ENCODE measurements around the gene SNTN.
"Not testable (repeated sequence)": the region's sequence is repeated elsewhere in the genome, so short reads cannot be mapped to it uniquely, and the experiment has no call there.

Gene SNTN

GRCh38 chr3:63624941-63625560, 27.4 kb upstream of the SNTN start:
- H3K27ac ChIP-seq: no peak overlapping the region

GRCh38 chr3:63631670-63632069, 20.8 kb upstream of the SNTN start:
- H3K27ac ChIP-seq: no peak overlapping the region
- TF ChIP-seq, protein P1, sequence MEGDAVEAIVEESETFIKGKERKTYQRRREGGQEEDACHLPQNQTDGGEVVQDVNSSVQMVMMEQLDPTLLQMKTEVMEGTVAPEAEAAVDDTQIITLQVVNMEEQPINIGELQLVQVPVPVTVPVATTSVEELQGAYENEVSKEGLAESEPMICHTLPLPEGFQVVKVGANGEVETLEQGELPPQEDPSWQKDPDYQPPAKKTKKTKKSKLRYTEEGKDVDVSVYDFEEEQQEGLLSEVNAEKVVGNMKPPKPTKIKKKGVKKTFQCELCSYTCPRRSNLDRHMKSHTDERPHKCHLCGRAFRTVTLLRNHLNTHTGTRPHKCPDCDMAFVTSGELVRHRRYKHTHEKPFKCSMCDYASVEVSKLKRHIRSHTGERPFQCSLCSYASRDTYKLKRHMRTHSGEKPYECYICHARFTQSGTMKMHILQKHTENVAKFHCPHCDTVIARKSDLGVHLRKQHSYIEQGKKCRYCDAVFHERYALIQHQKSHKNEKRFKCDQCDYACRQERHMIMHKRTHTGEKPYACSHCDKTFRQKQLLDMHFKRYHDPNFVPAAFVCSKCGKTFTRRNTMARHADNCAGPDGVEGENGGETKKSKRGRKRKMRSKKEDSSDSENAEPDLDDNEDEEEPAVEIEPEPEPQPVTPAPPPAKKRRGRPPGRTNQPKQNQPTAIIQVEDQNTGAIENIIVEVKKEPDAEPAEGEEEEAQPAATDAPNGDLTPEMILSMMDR (conservative IDR thresholded peaks at IDR 0.05): no peak
- no peak for TF ChIP-seq ZFX (IDR thresholded peaks at IDR 0.05)

More at GRCh38 chr3:63624941-63625560, 27.4 kb upstream of the SNTN start:
- TF ChIP-seq, protein P1 (conservative IDR thresholded peaks at IDR 0.05): no peak
- TF ChIP-seq ZFX (IDR thresholded peaks at IDR 0.05): no peak

DNA sequence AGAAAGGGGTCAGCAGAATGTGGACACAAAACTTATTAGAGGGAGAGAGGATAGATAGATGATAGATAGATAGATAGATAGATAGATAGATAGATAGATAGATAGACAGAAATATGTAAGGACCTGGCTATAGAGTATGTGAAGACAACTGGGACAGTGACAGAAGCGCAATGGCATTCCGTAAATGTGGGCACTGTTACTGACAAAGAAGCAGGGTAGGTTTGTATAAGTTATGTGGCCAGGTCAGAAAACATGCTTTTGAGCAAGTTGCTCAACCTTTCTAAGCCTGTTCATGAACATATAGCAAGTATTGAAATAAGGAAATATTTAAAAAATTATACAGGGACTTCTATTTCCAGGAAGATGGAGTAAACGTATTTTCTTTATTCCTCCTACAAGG, 17.3 kb upstream of the SNTN start:
- TF ChIP-seq, protein P1 (conservative IDR thresholded peaks at IDR 0.05): no peak
- no peak for TF ChIP-seq ZFX (IDR thresholded peaks at IDR 0.05)
- no peak overlapping the region for H3K27ac ChIP-seq

- TF ChIP-seq, protein P1 (conservative IDR thresholded peaks at IDR 0.05): no peak
- no peak for TF ChIP-seq ZFX (IDR thresholded peaks at IDR 0.05)
- no peak overlapping the region for H3K27ac ChIP-seq
Observed at GRCh38 chr3:63639806-63640205, 12.7 kb upstream of the SNTN start.

- H3K27ac ChIP-seq: no peak overlapping the region
- TF ChIP-seq ZFX (IDR thresholded peaks at IDR 0.05): no peak
- TF ChIP-seq, protein P1 (conservative IDR thresholded peaks at IDR 0.05): no peak
Observed at GRCh38 chr3:63642488-63642887, 10.0 kb upstream of the SNTN start.

DNA sequence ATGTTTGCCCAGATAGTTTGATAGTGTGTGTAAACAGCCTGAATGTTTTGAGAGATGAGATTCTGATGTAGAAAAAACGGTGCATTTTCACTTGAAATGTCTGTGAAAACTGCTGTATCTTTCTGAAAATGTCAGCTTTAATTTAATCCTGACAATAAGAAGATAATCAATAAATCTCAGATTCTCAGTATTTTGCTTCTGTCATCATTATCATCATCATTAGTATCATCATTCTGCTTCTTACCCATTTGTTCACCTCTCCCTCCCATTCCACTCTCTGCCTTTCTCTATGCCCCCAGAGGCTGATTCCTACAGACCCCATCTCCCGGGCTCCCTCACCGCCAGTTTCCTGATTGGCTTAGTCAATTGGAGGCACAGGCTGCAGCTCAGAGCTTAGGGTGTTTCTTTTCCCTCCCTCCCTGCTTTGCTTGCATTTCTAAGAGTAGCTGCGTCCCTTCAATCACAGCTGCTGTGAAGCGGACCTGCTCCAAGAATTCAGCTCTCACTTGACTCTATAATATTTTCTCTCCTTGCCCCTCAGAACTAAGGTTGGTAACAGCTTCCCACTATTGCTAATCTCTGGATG, 8.2 kb upstream of the SNTN start:
- no peak overlapping the region for H3K27ac ChIP-seq
- TF ChIP-seq ZFX (IDR thresholded peaks at IDR 0.05): no peak
- TF ChIP-seq, protein P1 (conservative IDR thresholded peaks at IDR 0.05): no peak

GRCh38 chr3:63644928-63645781, 7.3 kb upstream of the SNTN start:
- not testable (repeated sequence) for H3K27ac ChIP-seq

Data from C4-2B (cell line).